Measurements from ENCODE around the gene RBM5.

RBM5 gene

GRCh38 chr3:50158530-50159146 lies 69.9 kb downstream of the RBM5 start:
- no peak for DNase-seq (ENCODE audit: extremely low read depth in 1 of 2, low read depth in 1 of 2)

DNA sequence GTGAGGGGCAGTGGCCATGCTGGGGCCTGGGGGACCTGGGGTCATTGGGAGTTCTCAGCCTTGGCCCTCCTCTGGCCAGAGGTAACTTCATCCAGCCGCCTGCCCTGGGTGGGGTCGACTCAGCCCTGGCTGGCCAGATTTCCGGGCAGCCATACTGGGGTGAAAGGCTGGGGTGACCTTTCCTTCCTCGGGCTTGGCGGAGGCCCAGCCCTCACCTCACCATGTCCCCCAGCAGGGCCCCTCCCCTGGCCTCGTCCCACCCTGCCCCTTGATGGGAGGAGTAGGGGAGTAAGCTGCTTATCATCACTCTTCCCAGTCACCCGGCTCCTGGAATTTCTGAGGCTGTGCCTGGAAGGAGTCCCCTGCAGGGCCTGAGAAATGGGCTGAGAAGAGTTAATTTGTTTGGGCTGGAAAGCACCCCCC lies 71.9 kb downstream of the RBM5 start:
- DNase-seq (ENCODE audit: extremely low read depth in 1 of 2, low read depth in 1 of 2): no peak

DNA sequence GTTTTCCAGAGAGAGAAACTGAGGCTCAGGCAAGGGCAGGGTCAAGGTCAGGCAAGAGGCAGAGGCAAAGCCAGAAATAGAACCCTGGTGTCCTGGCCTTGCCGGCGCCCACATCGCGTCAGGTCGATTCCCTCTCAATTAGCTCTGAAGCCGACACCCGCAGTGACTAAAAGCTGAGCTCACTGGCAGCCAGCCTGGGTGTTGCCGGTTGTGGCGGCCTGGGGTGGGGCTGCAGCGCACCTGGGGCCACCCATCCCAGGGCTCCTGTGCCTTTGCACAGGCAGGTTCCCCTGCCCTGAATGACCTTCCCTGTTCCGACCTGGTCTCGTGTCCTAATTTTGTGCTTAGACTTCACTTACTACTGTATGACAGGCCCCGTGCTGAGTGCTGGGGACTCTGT lies 72.6 kb downstream of the RBM5 start:
- no peak for DNase-seq (ENCODE audit: extremely low read depth in 1 of 2, low read depth in 1 of 2)

DNA sequence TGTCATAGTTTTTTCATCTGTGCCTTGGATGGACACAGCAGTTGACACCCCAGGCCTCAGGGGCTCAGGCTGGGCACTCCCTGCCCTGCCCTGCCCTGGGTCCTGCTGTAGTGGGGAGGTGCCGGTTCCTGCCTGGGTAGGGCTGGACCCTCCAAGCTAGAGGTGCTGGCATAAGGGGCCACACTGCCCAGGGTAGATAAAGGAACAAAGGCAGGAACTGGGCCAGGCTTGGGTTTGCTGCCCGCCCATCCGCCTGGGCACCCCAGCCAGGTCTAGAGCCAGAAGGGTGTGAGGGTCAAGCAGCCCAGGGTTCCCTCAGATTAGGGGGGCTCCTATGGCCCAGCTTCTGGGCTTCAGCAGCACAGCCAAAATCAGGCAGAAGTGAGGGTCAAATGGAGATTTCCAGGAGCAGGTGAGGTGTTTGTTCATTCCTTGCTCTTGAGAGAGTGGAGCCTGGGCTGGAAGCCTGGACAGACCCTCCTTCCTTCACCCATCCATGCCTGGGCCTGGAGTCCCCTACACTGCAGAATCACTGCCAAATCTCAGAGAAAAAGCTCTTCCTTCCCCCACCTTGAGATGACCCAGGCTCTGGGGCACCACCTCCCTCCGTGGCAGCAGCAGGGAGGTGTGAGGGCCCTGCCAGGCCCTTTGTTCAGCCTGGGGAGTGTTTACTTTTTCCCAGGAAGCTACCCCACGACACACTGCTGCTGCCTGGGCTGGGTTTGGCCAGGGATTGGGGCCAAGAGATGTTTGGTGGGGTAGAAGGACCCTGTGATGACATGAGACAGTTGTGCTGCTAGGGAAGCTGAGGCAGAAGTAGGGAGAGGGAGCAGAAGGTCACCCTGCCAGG lies 73.5 kb downstream of the RBM5 start:
- no peak for DNase-seq (ENCODE audit: extremely low read depth in 1 of 2, low read depth in 1 of 2)

- no peak for DNase-seq (ENCODE audit: extremely low read depth in 1 of 2, low read depth in 1 of 2)
These were observed 75.1 kb downstream of the RBM5 start for GRCh38 chr3:50163572-50164455.

- no peak for DNase-seq (ENCODE audit: extremely low read depth in 1 of 2, low read depth in 1 of 2)
These were observed 75.8 kb downstream of the RBM5 start for GRCh38 chr3:50164481-50164880.

DNA sequence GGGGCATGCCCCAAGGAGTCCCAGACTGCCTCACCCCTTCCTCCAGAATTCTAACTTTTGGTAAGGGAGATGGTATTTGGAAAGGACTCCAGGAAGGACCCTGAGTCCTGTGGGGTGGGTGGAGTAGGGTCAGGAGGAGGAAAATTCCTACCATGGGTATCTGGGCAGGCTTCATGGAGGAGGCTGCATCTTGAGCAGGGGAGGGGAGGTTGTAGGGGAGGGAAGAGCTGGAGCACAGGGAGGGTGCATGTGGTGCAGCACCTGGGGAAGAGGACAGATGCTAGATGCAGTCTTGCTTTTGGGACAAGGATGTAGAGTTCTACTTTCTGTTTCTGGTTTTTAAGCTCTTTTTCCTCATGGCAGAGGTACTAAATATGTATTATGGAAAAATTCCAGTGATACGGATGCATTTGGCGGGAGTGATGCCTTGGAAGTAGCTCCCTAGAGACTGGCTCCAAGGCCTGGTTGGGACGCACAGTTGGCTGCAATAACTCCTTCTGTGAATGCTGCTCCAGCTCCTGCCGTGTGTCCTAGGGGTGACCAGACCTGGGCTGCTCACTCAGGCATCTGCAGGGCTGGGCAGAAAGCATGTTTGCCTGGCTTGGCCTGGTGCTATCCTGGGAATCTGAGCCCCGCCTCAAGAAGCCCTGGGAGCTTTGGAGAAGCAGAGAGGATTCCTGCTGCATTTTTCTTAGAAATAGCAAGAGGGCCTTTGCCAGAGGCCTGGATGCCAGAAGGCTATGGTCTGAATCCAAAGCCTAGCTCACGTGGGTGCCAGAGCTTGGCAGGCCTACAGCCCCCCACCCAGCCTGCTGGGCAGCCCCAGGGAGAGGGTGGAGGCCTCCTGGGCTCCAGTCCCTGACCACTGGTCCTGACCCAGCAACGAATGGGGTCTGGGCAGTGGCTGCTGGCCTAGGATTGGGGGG lies 76.5 kb downstream of the RBM5 start:
- DNase-seq (ENCODE audit: extremely low read depth in 1 of 2, low read depth in 1 of 2): no peak

- DNase-seq (ENCODE audit: extremely low read depth in 1 of 2, low read depth in 1 of 2): no peak
These were observed 77.3 kb downstream of the RBM5 start for GRCh38 chr3:50165910-50166538.

- DNase-seq (ENCODE audit: extremely low read depth in 1 of 2, low read depth in 1 of 2): no peak
These were observed 77.9 kb downstream of the RBM5 start for GRCh38 chr3:50166620-50167019.

GRCh38 chr3:50167069-50167840 lies 78.5 kb downstream of the RBM5 start:
- DNase-seq (ENCODE audit: extremely low read depth in 1 of 2, low read depth in 1 of 2): no peak

- DNase-seq (ENCODE audit: extremely low read depth in 1 of 2, low read depth in 1 of 2): no peak
These were observed 79.1 kb downstream of the RBM5 start for GRCh38 chr3:50167841-50168209.

- DNase-seq (ENCODE audit: extremely low read depth in 1 of 2, low read depth in 1 of 2): no peak
These were observed 79.7 kb downstream of the RBM5 start for GRCh38 chr3:50168388-50168787.
